ENCODE data around the gene BCLAF1. TPM values are rescaled to one million over a fixed set of nuclear protein-coding genes. Genes with fewer than 3 reads are reported as not detected.
"Not testable (repeated sequence)": the region's sequence is repeated elsewhere in the genome, so short reads cannot be mapped to it uniquely, and the experiment has no call there.

Gene BCLAF1
- total RNA-seq, 1 donor from 2014 or later = 242 TPM

- Mint-ChIP-seq H3K4me1 (ENCODE audit: low read depth) (peaks cover 26% of the 10 kb centered on the region), H3K4me3 (ENCODE audit: low read depth) (no peak overlapping the region), H3K27ac (no peak overlapping the region), H3K9me3 (peaks cover 20% of the 10 kb centered on the region), H3K27me3 (ENCODE audit: low read depth) (no peaks in the 10 kb centered on the region), H3K36me3 (ENCODE audit: low read depth) (peaks cover 43% of the 10 kb centered on the region)
- DNase-seq (ENCODE audit: low spot score) = no peak
- intact Hi-C loops (cut with micrococcal nuclease) = loop anchor here (5.0 to 10.0 kb wide), 2 partner anchors 314 to 732 kb away; partner anchors contain the start of gene AHI1
Measured at GRCh38 chr6:136228814-136229213, 60.8 kb downstream of the BCLAF1 start.

GRCh38 chr6:136226674-136227377, 62.8 kb downstream of the BCLAF1 start:
- H3K36me3 Mint-ChIP-seq (ENCODE audit: low read depth) = peaks cover 45% of the 10 kb centered on the region
- peaks cover 30% of the 10 kb centered on the region for H3K4me1 Mint-ChIP-seq (ENCODE audit: low read depth)
- intact Hi-C loops (cut with micrococcal nuclease) = loop anchor here (1.0 to 10.0 kb wide), 4 partner anchors 312 to 730 kb away; partner anchors contain the start of gene AHI1
- H3K27ac Mint-ChIP-seq = peak overlapping the region; percentile 73
- DNase-seq (ENCODE audit: low spot score) = no peak
- H3K9me3 Mint-ChIP-seq = peaks cover 29% of the 10 kb centered on the region
- H3K4me3 Mint-ChIP-seq (ENCODE audit: low read depth) = no peak overlapping the region
- no peaks in the 10 kb centered on the region for H3K27me3 Mint-ChIP-seq (ENCODE audit: low read depth)

GRCh38 chr6:136226027-136226673, 63.5 kb downstream of the BCLAF1 start:
- Mint-ChIP-seq H3K27ac (no peak overlapping the region), H3K4me1 (ENCODE audit: low read depth) (peaks cover 30% of the 10 kb centered on the region), H3K4me3 (ENCODE audit: low read depth) (no peak overlapping the region), H3K27me3 (ENCODE audit: low read depth) (no peaks in the 10 kb centered on the region), H3K36me3 (ENCODE audit: low read depth) (peaks cover 46% of the 10 kb centered on the region), H3K9me3 (peaks cover 34% of the 10 kb centered on the region)
- intact Hi-C loops (cut with micrococcal nuclease) = loop anchor here (1.0 to 10.0 kb wide), 4 partner anchors 311 to 729 kb away; partner anchors contain the start of gene AHI1
- peak; percentile 38 for DNase-seq (ENCODE audit: low spot score)

GRCh38 chr6:136225496-136225895, 64.2 kb downstream of the BCLAF1 start:
- Mint-ChIP-seq H3K4me3 (ENCODE audit: low read depth) (no peak overlapping the region), H3K9me3 (peaks cover 40% of the 10 kb centered on the region), H3K27me3 (ENCODE audit: low read depth) (no peaks in the 10 kb centered on the region), H3K36me3 (ENCODE audit: low read depth) (peaks cover 44% of the 10 kb centered on the region), H3K4me1 (ENCODE audit: low read depth) (peaks cover 25% of the 10 kb centered on the region), H3K27ac (peak overlapping the region; percentile 8)
- intact Hi-C loops (cut with micrococcal nuclease) = loop anchor here (5.0 to 10.0 kb wide), 2 partner anchors 311 to 728 kb away; partner anchors contain the start of gene AHI1
- DNase-seq (ENCODE audit: low spot score) = no peak

- H3K27ac Mint-ChIP-seq; H3K4me3 Mint-ChIP-seq (ENCODE audit: low read depth): not testable (repeated sequence)
- intact Hi-C loops (cut with micrococcal nuclease) = loop anchor here (5.0 to 10.0 kb wide), 2 partner anchors 310 to 728 kb away; partner anchors contain the start of gene AHI1
Measured at GRCh38 chr6:136224974-136225373, 64.7 kb downstream of the BCLAF1 start.

GRCh38 chr6:136216503-136217401, 72.9 kb downstream of the BCLAF1 start:
- H3K27me3 Mint-ChIP-seq (ENCODE audit: low read depth) = no peaks in the 10 kb centered on the region
- H3K4me1 Mint-ChIP-seq (ENCODE audit: low read depth) = peaks cover 2% of the 10 kb centered on the region
- intact Hi-C loops (cut with micrococcal nuclease) = no loop called here
- no peak overlapping the region for H3K4me3 Mint-ChIP-seq (ENCODE audit: low read depth)
- no peak for DNase-seq (ENCODE audit: low spot score)
- peaks cover 23% of the 10 kb centered on the region for H3K9me3 Mint-ChIP-seq
- no peak overlapping the region for H3K27ac Mint-ChIP-seq
- H3K36me3 Mint-ChIP-seq (ENCODE audit: low read depth) = peaks cover 8% of the 10 kb centered on the region

More at GRCh38 chr6:136224974-136225373, 64.7 kb downstream of the BCLAF1 start:
- H3K9me3 Mint-ChIP-seq = peaks cover 45% of the 10 kb centered on the region
- not testable (repeated sequence) for H3K27me3 Mint-ChIP-seq (ENCODE audit: low read depth); DNase-seq (ENCODE audit: low spot score)
- H3K4me1 Mint-ChIP-seq (ENCODE audit: low read depth) = peaks cover 23% of the 10 kb centered on the region
- peaks cover 39% of the 10 kb centered on the region for H3K36me3 Mint-ChIP-seq (ENCODE audit: low read depth)

- Mint-ChIP-seq H3K4me3 (ENCODE audit: low read depth) (no peak overlapping the region), H3K4me1 (ENCODE audit: low read depth) (peaks cover 2% of the 10 kb centered on the region), H3K27me3 (ENCODE audit: low read depth) (no peaks in the 10 kb centered on the region), H3K36me3 (ENCODE audit: low read depth) (no peaks in the 10 kb centered on the region), H3K27ac (no peak overlapping the region), H3K9me3 (peaks cover under 1% of the 10 kb centered on the region)
- no peak for DNase-seq (ENCODE audit: low spot score)
- intact Hi-C loops (cut with micrococcal nuclease) = no loop called here
Measured at GRCh38 chr6:136213853-136214252, 75.8 kb downstream of the BCLAF1 start.

GRCh38 chr6:136213012-136213539, 76.6 kb downstream of the BCLAF1 start:
- intact Hi-C loops (cut with micrococcal nuclease) = no loop called here
- Mint-ChIP-seq H3K9me3 (no peaks in the 10 kb centered on the region), H3K4me1 (ENCODE audit: low read depth) (peaks cover 2% of the 10 kb centered on the region), H3K27ac (no peak overlapping the region), H3K4me3 (ENCODE audit: low read depth) (no peak overlapping the region), H3K27me3 (ENCODE audit: low read depth) (no peaks in the 10 kb centered on the region), H3K36me3 (ENCODE audit: low read depth) (no peaks in the 10 kb centered on the region)
- DNase-seq (ENCODE audit: low spot score) = no peak

GRCh38 chr6:136212608-136213007, 77.0 kb downstream of the BCLAF1 start:
- intact Hi-C loops (cut with micrococcal nuclease) = no loop called here
- H3K4me3 Mint-ChIP-seq (ENCODE audit: low read depth) = no peak overlapping the region
- H3K27ac Mint-ChIP-seq = no peak overlapping the region
- H3K36me3 Mint-ChIP-seq (ENCODE audit: low read depth) = no peaks in the 10 kb centered on the region
- no peak for DNase-seq (ENCODE audit: low spot score)
- H3K9me3 Mint-ChIP-seq = no peaks in the 10 kb centered on the region
- peaks cover 2% of the 10 kb centered on the region for H3K4me1 Mint-ChIP-seq (ENCODE audit: low read depth)
- no peaks in the 10 kb centered on the region for H3K27me3 Mint-ChIP-seq (ENCODE audit: low read depth)

GRCh38 chr6:136210398-136211165, 79.1 kb downstream of the BCLAF1 start:
- no peak overlapping the region for H3K4me3 Mint-ChIP-seq (ENCODE audit: low read depth)
- H3K27me3 Mint-ChIP-seq (ENCODE audit: low read depth) = no peaks in the 10 kb centered on the region
- H3K9me3 Mint-ChIP-seq = no peaks in the 10 kb centered on the region
- no peaks in the 10 kb centered on the region for H3K36me3 Mint-ChIP-seq (ENCODE audit: low read depth)
- DNase-seq (ENCODE audit: low spot score) = no peak
- no peak overlapping the region for H3K27ac Mint-ChIP-seq
- intact Hi-C loops (cut with micrococcal nuclease) = no loop called here
- H3K4me1 Mint-ChIP-seq (ENCODE audit: low read depth) = no peaks in the 10 kb centered on the region

- Mint-ChIP-seq H3K36me3 (ENCODE audit: low read depth) (no peaks in the 10 kb centered on the region), H3K27ac (no peak overlapping the region), H3K4me3 (ENCODE audit: low read depth) (no peak overlapping the region), H3K9me3 (no peaks in the 10 kb centered on the region), H3K27me3 (ENCODE audit: low read depth) (no peaks in the 10 kb centered on the region), H3K4me1 (ENCODE audit: low read depth) (no peaks in the 10 kb centered on the region)
- DNase-seq (ENCODE audit: low spot score) = no peak
- intact Hi-C loops (cut with micrococcal nuclease) = no loop called here
Measured at GRCh38 chr6:136209496-136209895, 80.2 kb downstream of the BCLAF1 start.

GRCh38 chr6:136208783-136209182, 80.9 kb downstream of the BCLAF1 start:
- no peaks in the 10 kb centered on the region for H3K9me3 Mint-ChIP-seq
- H3K27me3 Mint-ChIP-seq (ENCODE audit: low read depth) = no peaks in the 10 kb centered on the region
- intact Hi-C loops (cut with micrococcal nuclease) = no loop called here
- H3K4me3 Mint-ChIP-seq (ENCODE audit: low read depth) = no peak overlapping the region
- H3K36me3 Mint-ChIP-seq (ENCODE audit: low read depth) = no peaks in the 10 kb centered on the region
- H3K27ac Mint-ChIP-seq = no peak overlapping the region
- no peaks in the 10 kb centered on the region for H3K4me1 Mint-ChIP-seq (ENCODE audit: low read depth)
- DNase-seq (ENCODE audit: low spot score) = no peak

Data from activated T-helper 2 cell treated with anti-CD3 and anti-CD28 coated beads, Interferon-gamma antibody, Interleukin-2, Interleukin-4, amounts not matched to agents 10 μg/mL and 5 μg/mL and 100 μg/mL, durations not matched to agents 14 hours and 24 hours and 36 hours (primary cell).